Smooth muscle cell of the brain vasculature (primary cell): ENCODE data around the gene NRXN3.

ENCODE experiments used
- DNase-seq: peaks from one replicate; pipeline ENCODE4 v3.0.0-alpha.2; 2012; ENCODE audit warnings: low read depth, low spot score

NRXN3 gene

GRCh38 chr14:78576437-78577166 lies 406.4 kb downstream of the NRXN3 start:
- no peak for DNase-seq

DNA sequence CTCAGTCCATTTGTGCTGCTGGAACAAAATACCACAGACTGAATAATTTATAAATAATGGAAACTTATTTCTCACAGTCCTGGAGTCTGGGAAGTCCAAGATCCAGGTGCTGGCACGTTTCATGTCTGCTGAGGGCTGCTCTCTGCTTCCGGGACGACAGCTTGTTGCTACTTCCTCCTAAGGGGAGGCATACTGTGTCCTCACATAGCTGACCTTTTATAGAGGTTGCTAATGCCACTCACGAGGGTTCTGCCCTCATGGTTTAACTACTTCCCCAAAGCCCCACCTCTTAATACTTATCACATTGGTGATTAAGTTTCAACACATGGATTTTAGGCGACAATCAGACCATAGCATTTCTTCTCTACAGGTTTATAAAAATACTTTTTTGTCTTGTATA lies 411.1 kb downstream of the NRXN3 start:
- DNase-seq = no peak

DNA sequence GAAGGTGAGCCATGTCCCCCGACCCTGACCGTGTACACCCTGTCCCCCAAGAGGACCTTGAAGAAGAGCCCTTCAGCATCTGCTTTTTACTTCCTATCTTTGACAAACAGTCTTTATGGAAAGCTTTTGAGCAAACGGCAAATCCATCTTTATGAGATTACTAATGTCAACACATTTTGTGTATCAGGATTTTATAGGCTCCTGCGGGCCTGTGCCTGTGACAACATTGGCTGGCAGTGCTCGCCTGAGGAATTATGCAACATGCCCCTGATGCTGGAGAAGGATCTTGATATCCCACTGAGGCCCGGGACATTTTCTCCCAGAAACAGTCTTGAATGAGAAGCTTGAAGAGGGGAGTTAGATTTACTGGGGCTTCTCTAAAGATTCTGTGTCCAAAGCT lies 416.5 kb downstream of the NRXN3 start:
- DNase-seq = no peak

- no peak for DNase-seq
These were observed 418.7 kb downstream of the NRXN3 start for GRCh38 chr14:78588906-78589305.

- no peak for DNase-seq
These were observed 422.5 kb downstream of the NRXN3 start for GRCh38 chr14:78592616-78593219.

DNA sequence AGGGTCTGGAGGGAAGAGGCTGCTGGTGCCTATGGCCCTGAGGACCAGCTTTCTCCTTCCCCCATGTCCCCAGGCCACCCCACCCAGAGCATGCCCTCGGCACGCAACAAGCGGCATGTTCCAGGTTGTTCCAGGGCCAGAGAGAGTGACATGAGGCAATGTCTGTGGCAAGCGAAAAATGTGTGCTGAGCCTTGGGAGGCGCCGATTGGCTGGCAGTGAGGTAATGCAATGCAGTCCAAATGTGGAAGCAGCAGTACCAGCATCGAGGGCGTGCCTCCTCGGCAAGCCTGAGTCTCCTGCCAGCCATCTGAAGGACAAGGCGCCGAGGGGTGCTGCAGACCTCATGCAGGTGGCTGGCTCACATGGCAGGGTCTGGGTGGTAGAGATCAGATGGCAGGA lies 423.8 kb downstream of the NRXN3 start:
- no peak for DNase-seq

- DNase-seq = no peak
These were observed 425.6 kb downstream of the NRXN3 start for GRCh38 chr14:78595797-78596196.

DNA sequence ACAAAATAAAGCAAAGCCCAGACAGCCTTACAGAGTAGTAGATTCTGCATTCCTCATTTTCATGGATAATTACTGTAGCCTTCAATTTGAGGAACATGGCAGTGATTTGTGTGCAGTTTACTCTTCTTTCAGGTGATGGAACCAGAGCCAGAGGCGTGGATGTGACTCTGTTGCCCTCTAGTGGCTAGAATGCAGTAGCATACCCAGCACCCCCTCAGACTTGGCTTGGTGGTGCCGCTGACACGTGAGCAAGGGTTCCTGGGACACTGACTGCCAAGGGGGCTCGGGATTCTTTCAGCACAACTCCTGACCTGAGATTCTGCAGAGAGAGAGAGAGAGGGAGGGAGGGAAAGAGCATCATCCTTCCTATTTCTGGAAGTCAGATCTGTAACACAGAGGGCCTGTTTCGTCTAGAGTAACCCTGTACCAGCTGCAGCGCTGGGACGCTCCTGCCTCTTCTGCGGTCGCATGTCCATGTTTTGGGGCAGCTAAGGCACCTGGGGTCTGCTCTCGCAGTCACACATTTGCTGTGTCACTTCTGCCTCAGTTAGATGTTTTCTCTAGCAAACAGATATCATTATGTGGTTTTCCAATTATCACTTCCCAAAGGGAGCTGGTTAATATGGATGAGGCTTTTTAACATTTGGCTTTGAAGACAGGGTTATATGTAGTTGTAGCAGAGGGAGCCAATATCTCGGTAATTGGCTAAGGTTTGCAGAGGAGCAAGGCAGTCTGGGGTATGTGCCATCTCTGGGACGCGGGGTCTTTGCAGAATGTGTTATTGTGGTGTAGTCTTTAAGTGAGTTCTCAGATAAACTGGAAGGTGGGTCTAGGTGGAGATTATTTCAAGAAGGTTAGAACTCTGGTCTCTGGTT lies 428.1 kb downstream of the NRXN3 start:
- DNase-seq = no peak

GRCh38 chr14:78605025-78605762 lies 435.0 kb downstream of the NRXN3 start:
- no peak for DNase-seq

DNA sequence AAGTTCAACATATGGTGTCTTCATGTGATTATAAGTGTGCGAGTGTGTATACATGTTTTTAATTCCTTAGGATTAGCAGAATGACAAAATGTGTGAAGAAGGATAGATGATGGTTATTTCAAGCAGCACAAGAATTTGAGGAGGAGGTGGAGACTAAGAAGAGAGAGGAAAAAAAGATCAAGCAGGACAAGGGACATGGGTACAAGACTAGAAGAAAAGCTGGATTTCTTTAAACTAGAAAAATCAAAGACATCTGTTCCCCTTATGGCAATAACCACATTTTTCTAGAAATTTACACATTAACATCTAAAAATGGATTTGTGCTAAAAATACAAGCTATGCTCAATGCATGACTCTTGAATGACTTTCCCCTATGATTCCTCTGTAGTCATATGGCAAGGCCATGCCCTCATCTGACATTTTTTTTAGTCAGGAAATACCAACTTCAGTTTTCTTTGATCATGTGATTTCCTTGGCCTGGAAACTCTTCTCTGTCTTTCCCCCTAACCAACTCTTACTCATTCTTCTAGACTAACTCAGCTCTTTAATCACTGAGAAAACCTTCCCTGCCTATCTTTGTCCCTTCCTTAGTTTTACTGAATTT lies 435.8 kb downstream of the NRXN3 start:
- no peak for DNase-seq

GRCh38 chr14:78608998-78609787 lies 439.0 kb downstream of the NRXN3 start:
- DNase-seq = no peak

GRCh38 chr14:78610994-78611393 lies 440.8 kb downstream of the NRXN3 start:
- no peak for DNase-seq

DNA sequence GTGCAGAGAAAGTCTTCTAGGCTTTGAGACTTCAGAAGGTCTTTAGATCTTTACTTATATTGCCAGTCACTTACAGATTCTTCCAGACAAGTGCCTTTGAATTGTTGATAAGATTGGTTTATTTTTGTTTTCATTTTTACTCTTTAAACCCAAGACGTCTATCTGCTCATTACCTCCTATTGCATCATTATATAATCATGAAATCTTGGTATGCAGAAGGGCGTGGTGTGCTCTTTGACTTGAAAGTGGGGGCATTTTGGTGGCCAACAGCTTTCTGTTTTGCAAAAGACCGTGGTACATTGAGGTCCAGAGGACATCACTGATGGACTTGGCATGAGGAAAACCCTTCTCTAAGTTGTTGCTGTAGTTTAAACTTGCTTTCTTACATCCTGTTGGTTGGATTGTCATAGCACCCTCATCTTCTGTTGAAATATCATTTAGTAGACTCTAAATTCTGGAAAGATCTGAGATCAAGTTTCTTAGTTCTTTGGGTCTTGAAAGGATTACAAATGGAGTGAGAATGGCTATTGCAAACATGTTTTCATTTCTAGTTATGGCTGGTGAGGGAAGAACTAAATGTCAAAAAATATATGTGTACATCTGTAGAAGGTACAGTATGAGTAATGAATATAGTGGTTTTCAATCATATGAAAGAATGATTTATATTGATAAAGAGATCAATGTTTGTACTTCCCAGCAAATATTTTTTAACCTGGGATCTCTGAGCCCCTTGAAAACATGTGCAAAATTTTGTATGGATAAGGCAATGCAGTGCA lies 441.8 kb downstream of the NRXN3 start:
- no peak for DNase-seq

- DNase-seq = no peak
These were observed 442.5 kb downstream of the NRXN3 start for GRCh38 chr14:78612666-78613065.

GRCh38 chr14:78614593-78614992 lies 444.4 kb downstream of the NRXN3 start:
- DNase-seq = no peak

GRCh38 chr14:78617735-78618134 lies 447.6 kb downstream of the NRXN3 start:
- no peak for DNase-seq

GRCh38 chr14:78618368-78618767 lies 448.2 kb downstream of the NRXN3 start:
- no peak for DNase-seq

GRCh38 chr14:78627114-78627513 lies 456.9 kb downstream of the NRXN3 start:
- no peak for DNase-seq

GRCh38 chr14:78631551-78631950 lies 461.4 kb downstream of the NRXN3 start:
- DNase-seq = no peak

- no peak for DNase-seq
These were observed 463.6 kb downstream of the NRXN3 start for GRCh38 chr14:78633752-78634151.
